Endothelial cell of umbilical vein (primary cell): Measurements from ENCODE around the gene SEMA4D. TPM values are rescaled to one million over a fixed set of nuclear protein-coding genes. Genes with fewer than 3 reads are reported as not detected.

Experiments
- BruUV-seq: library from RNA; stranded (reverse); fragments of 400-500 nt; replicated peaks from 2 replicates; lab custom pipeline; 2021; lab: Mats Ljungman, UMichigan
- CTCF ChIA-PET: fragments of 300-600, 350-600 bp; sonication (Branson Sonifier 250); formaldehyde crosslinking; loops from one replicate; lab custom pipeline; 2021; ENCODE audit warnings: antibody characterized with exemption, inconsistent platforms; lab: Charles Lee
- POLR2A ChIA-PET: fragments of 300-600, 350-600 bp; sonication (Branson Sonifier 250); formaldehyde crosslinking; loops from one replicate; lab custom pipeline; 2021; ENCODE audit warnings: antibody characterized with exemption, inconsistent platforms; lab: Charles Lee
- DNase-seq: peaks from one replicate; pipeline ENCODE4 v3.0.0-alpha.2; 2011; ENCODE audit warnings: low read depth, low spot score
- FAIRE-seq: peaks from 2 replicates; lab custom pipeline; 2011; peaks lifted over from hg19 to GRCh38; lab: Jason Lieb, UNC
- H2AFZ ChIP-seq: 2 replicates; pipeline ENCODE4 v1.6.0; 2012; ENCODE audit warnings: low read depth, low read length, control low read depth, inconsistent platforms
- H3K27ac ChIP-seq: 2 replicates; pipeline ENCODE4 v1.5.1; 2011; ENCODE audit warnings: low read depth, mild to moderate bottlenecking, control low read depth, low read length, moderate library complexity; ENCODE audit not compliant: insufficient read depth
- H3K27me3 ChIP-seq, 2 experiments: 2 replicates each; pipeline versions ENCODE4 v1.6.0 to v1.6.1; 2011; ENCODE audit warnings: low read length in 2 of 2, mixed read lengths in 1 of 2; ENCODE audit not compliant: control insufficient read depth in 2 of 2, insufficient read depth in 2 of 2
- H3K36me3 ChIP-seq, 2 experiments: 2 replicates in 1 of 2; 3 replicates in 1 of 2; pipeline ENCODE4 v1.5.1; 2011; ENCODE audit warnings: low read length in 2 of 2, mild to moderate bottlenecking in 1 of 2, moderate library complexity in 1 of 2; ENCODE audit not compliant: control insufficient read depth in 2 of 2, insufficient read depth in 2 of 2; ENCODE audit errors: extremely low read depth in 1 of 2
- H3K4me1 ChIP-seq: 3 replicates; pipeline ENCODE4 v1.5.1; 2011; ENCODE audit warnings: mild to moderate bottlenecking, low read length; ENCODE audit not compliant: control insufficient read depth, insufficient read depth; ENCODE audit errors: extremely low read depth
- H3K4me2 ChIP-seq: 2 replicates; pipeline ENCODE4 v1.6.1; 2011; ENCODE audit warnings: low read length, control low read depth, mixed read lengths; ENCODE audit not compliant: insufficient read depth
- H3K4me3 ChIP-seq, 3 experiments: fragments of 200-600 bp in 1 of 3; sonication (generic), shearing (Covaris generic) in 1 of 3; replicated peaks in 1 of 3; 2 replicates each; pipeline ENCODE4 v1.5.1; 2011 to 2016; ENCODE audit warnings: control low read depth in 3 of 3, low read length in 3 of 3, mild to moderate bottlenecking in 2 of 3, inconsistent platforms in 1 of 3, low read depth in 1 of 3, moderate library complexity in 1 of 3; ENCODE audit not compliant: insufficient read depth in 1 of 3
- H3K79me2 ChIP-seq: 2 replicates; pipeline ENCODE4 v1.6.0; 2012; ENCODE audit warnings: low read length, inconsistent platforms; ENCODE audit not compliant: control insufficient read depth, insufficient read depth
- H3K9ac ChIP-seq: replicated peaks from 2 replicates; pipeline ENCODE3; 2011; ENCODE audit warnings: low read length, control low read depth; ENCODE audit not compliant: insufficient read depth; ENCODE audit errors: extremely low read depth
- H3K9me1 ChIP-seq: replicated peaks from 3 replicates; pipeline ENCODE4 v1.6.0; 2011; ENCODE audit warnings: mild to moderate bottlenecking, low read length; ENCODE audit not compliant: control insufficient read depth, insufficient read depth; ENCODE audit errors: extremely low read depth
- H3K9me3 ChIP-seq: replicated peaks from 2 replicates; pipeline ENCODE4 v1.5.1; 2012; ENCODE audit warnings: low read length, inconsistent platforms; ENCODE audit not compliant: control insufficient read depth, insufficient read depth
- H4K20me1 ChIP-seq: replicated peaks from 2 replicates; pipeline ENCODE3; 2011; ENCODE audit warnings: mild to moderate bottlenecking, low read length; ENCODE audit not compliant: control insufficient read depth, insufficient read depth; ENCODE audit errors: extremely low read depth
- EZH2 ChIP-seq: IDR thresholded peaks from 2 replicates; pipeline ENCODE4 v1.6.1; 2012; ENCODE audit warnings: borderline replicate concordance, low read depth, mild to moderate bottlenecking, moderate library complexity, low read length, inconsistent platforms; ENCODE audit not compliant: severe bottlenecking
- FOS ChIP-seq: IDR thresholded peaks from 2 replicates; pipeline ENCODE4 v1.6.1; 2011; ENCODE audit warnings: mild to moderate bottlenecking, low read length, moderate library complexity, borderline replicate concordance; ENCODE audit not compliant: insufficient read depth
- GATA2 ChIP-seq: IDR thresholded peaks from 2 replicates; pipeline ENCODE4 v1.7.0; 2011; ENCODE audit warnings: low read depth, mild to moderate bottlenecking, moderate library complexity, mixed read lengths, low read length; ENCODE audit not compliant: insufficient read length, insufficient read depth
- JUN ChIP-seq: IDR thresholded peaks from 2 replicates; pipeline ENCODE4 v1.6.1; 2011; ENCODE audit warnings: borderline replicate concordance, low read depth; ENCODE audit not compliant: insufficient read length, insufficient read depth
- MAX ChIP-seq: IDR thresholded peaks from 2 replicates; pipeline ENCODE4 v1.6.1; 2011; ENCODE audit not compliant: insufficient read depth, insufficient read length
- MYC ChIP-seq: IDR thresholded peaks from one replicate; pipeline ENCODE4 v1.6.1; 2011; ENCODE audit warnings: mild to moderate bottlenecking, low read depth, low read length
- POLR2A ChIP-seq: IDR thresholded peaks from 2 replicates; pipeline ENCODE4 v1.6.1; 2012; ENCODE audit warnings: low read depth, mild to moderate bottlenecking, control low read depth, low read length
- POLR2AphosphoS5 ChIP-seq: IDR thresholded peaks from 2 replicates; pipeline ENCODE4 v1.6.1; 2012; ENCODE audit warnings: low read depth, mild to moderate bottlenecking, control low read depth, low read length, moderate library complexity; ENCODE audit not compliant: insufficient read depth
- dilution Hi-C: fragments of 300-500 bp; cut with MboI; formaldehyde crosslinking; loops from one replicate; pipeline ENCODE4 v1.15.0; 2019; ENCODE audit warnings: low sequenced_read_pairs; ENCODE audit not compliant: extremely low pct_ligation_motif_present
- intact Hi-C: fragments of 100-400 bp; cut with micrococcal nuclease; formaldehyde crosslinking; loops from one replicate; pipeline ENCODE4 v1.10.0; 2022
- polyA plus RNA-seq, 4 experiments: library from polyadenylated mRNA; depleted of rRNA in 3 of 4; stranded (reverse) in 3 of 4; unstranded in 1 of 4; fragments of >200 nt; gene quantifications; 2 replicates each; pipeline versions ENCODE4 v1.2.1 to v1.2.3, GENCODE V29; 2011 to 2012; ENCODE audit warnings: missing spikeins in 1 of 4
- total RNA-seq: library from RNA; stranded (reverse); gene quantifications from 2 replicates; pipeline ENCODE4 v1.2.3, GENCODE V29; 2021
- TF ChIP-seq, protein P1 (sequence below), 2 donors: IDR thresholded peaks; 1 replicate in 1 of 2; 2 replicates in 1 of 2; pipeline ENCODE4 v1.5.1; 2011; ENCODE audit warnings: low read length in 2 of 2, mild to moderate bottlenecking in 2 of 2, moderate library complexity in 2 of 2, control low read depth in 1 of 2, inconsistent platforms in 1 of 2, low read depth in 1 of 2; ENCODE audit not compliant: insufficient read depth in 1 of 2; ENCODE audit errors: extremely low read depth in 1 of 2

Gene SEMA4D
- total and polyA plus RNA-seq, 2 donors (not counting 3 experiments of a cell fraction or from before 2014, with no cell fraction given), result 3.9 to 15.7 TPM

- no peak overlapping the region for H3K27ac ChIP-seq
Observed at GRCh38 chr9:89354471-89354870, 143.4 kb downstream of the SEMA4D start.

More at GRCh38 chr9:89354471-89354870, 143.4 kb downstream of the SEMA4D start:
- Histone ChIP-seq H3K4me3 (no peak overlapping the region), H3K9me3 (no peaks in the 10 kb centered on the region), H3K79me2 (no peaks in the 10 kb centered on the region), H3K27me3 (no peaks in the 10 kb centered on the region), H2AFZ (no peak overlapping the region), H3K4me1 (no peaks in the 10 kb centered on the region), H4K20me1 (no peaks in the 10 kb centered on the region), H3K9ac (no peak overlapping the region), H3K9me1 (no peaks in the 10 kb centered on the region), H3K4me2 (no peak overlapping the region), H3K36me3 (peaks cover 13 to 52% of the 10 kb centered on the region in 2 experiments)
- TF ChIP-seq, protein P1, sequence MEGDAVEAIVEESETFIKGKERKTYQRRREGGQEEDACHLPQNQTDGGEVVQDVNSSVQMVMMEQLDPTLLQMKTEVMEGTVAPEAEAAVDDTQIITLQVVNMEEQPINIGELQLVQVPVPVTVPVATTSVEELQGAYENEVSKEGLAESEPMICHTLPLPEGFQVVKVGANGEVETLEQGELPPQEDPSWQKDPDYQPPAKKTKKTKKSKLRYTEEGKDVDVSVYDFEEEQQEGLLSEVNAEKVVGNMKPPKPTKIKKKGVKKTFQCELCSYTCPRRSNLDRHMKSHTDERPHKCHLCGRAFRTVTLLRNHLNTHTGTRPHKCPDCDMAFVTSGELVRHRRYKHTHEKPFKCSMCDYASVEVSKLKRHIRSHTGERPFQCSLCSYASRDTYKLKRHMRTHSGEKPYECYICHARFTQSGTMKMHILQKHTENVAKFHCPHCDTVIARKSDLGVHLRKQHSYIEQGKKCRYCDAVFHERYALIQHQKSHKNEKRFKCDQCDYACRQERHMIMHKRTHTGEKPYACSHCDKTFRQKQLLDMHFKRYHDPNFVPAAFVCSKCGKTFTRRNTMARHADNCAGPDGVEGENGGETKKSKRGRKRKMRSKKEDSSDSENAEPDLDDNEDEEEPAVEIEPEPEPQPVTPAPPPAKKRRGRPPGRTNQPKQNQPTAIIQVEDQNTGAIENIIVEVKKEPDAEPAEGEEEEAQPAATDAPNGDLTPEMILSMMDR (IDR thresholded peaks at IDR 0.05; ENCODE audit: extremely low read depth in 1 of 2, insufficient read depth in 1 of 2, low read depth in 1 of 2, low read length in 2 of 2), result no peak
- TF ChIP-seq POLR2AphosphoS5 (no peak), POLR2A (no peak), MYC (no peak), FOS (no peak), MAX (no peak), JUN (no peak), EZH2 (no peak), GATA2 (no peak)
- dilution Hi-C loops, result no loop called here
- POLR2A ChIA-PET, result no interaction called here
- FAIRE-seq (no peak), DNase-seq (no peak)
- no TSS peak for BruUV-seq
- intact Hi-C loops, result no loop called here
- CTCF ChIA-PET, result interaction anchor here (1.6 kb wide), 1 partner anchor 194 kb away, joined by 6 read pairs; no protein-coding TSS in a partner anchor
